ENCODE results near the gene EBF4.

DNA sequence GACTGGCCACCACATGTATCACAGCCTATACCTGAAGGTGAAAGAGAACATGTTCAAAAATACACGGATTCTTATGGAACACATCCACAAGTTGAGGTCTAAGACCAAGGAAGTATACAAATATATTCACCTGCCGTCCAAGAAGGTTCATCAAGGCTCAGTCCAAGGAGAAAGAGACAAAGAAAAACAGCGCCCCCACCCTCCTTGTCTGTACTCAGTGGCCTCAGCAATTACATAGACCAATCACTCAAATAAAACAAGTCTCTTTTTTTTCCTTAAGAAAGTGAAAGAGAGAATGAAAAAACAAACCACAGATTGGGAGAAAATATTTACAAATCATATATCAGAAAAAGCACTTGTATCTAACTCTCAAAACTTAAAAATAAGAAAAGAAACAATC lies 88.4 kb downstream of the EBF4 start:
- TF ChIP-seq, protein P1, sequence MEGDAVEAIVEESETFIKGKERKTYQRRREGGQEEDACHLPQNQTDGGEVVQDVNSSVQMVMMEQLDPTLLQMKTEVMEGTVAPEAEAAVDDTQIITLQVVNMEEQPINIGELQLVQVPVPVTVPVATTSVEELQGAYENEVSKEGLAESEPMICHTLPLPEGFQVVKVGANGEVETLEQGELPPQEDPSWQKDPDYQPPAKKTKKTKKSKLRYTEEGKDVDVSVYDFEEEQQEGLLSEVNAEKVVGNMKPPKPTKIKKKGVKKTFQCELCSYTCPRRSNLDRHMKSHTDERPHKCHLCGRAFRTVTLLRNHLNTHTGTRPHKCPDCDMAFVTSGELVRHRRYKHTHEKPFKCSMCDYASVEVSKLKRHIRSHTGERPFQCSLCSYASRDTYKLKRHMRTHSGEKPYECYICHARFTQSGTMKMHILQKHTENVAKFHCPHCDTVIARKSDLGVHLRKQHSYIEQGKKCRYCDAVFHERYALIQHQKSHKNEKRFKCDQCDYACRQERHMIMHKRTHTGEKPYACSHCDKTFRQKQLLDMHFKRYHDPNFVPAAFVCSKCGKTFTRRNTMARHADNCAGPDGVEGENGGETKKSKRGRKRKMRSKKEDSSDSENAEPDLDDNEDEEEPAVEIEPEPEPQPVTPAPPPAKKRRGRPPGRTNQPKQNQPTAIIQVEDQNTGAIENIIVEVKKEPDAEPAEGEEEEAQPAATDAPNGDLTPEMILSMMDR (IDR thresholded peaks at IDR 0.05): no peak
- TF ChIP-seq POLR2A (IDR thresholded peaks at IDR 0.05): no peak

All from uterus (tissue), 2 donors.